Stimulated activated CD8-positive, alpha-beta memory T cell treated with anti-CD3 and anti-CD28 coated beads, Interleukin-15, amount 100 ng/mL, for 24 hours (primary cell): ENCODE measurements around the gene TCL1B.

ENCODE experiments used
- DNase-seq: peaks from one replicate; pipeline ENCODE4 v3.0.0-alpha.2; 2020; ENCODE audit warnings: low read depth

The TCL1B gene

DNA sequence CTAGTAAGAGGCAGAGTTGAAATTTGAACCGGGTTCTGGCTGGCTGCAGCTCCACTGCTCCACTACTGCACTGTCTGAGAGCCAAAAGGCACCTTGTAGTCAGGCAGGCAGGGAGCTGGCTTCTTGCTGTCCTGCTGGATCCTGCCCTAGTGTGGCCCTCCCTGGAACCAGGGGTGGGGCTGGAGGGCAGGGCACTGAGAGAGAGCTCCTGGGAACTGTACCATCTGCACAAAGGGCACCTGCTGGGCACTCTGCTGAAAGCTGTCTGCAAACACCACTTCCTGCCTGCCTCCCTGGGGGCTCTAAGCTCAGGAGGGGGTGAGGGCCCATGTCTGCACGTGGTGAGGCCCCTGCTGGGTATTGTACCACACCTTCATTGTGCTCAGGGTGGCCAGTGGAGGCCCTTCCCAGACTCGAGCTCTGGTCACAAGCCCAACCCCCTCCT, 19.0 kb upstream of the TCL1B start:
- DNase-seq, result no peak

DNA sequence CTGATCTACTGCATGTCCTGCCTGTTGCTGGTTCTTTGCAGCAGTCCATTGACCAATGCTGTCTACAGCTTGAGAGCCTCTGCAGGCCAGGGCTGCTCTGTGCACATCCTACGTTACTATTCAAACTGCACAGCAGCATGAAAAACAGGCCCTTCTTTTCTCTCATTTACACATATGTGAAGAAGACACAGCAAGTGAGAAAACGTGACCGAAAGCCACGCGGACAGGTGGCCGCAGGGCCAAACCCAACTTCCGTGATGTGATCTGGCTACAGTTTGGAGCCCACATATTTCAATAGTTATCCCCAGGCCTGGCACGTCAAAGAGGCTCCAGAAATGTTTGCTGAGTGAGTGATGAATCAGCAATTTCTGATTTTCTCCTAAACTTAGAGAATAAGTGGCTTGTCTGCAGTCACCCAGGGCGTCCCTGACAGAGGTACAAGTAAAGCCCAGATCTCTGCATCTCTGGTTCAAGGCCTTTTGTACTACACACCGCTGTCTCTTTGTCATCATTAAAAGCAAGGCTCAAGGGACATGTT, 17.9 kb upstream of the TCL1B start:
- no peak for DNase-seq

DNA sequence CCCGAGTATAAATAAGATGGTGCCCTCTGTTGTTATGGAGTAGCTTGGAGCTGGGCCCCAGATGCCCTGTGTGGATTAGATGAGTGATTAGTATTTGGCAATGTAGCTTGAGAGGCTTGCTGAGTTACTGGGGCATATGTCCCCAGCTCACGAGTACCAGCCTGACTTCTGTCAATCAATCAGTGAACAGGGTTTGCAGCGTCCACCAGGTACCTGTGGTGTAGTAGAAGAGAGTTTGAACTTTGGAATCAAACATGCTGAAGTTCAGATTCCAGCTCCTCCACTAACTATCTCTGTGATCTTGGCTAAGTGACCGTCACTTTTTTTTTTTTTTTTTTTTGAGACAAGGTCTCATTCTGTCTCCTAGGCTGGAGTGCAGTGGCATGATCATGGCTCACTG, 11.6 kb upstream of the TCL1B start:
- no peak for DNase-seq

GRCh38 chr14:95675486-95675885, 10.7 kb upstream of the TCL1B start:
- no peak for DNase-seq

DNA sequence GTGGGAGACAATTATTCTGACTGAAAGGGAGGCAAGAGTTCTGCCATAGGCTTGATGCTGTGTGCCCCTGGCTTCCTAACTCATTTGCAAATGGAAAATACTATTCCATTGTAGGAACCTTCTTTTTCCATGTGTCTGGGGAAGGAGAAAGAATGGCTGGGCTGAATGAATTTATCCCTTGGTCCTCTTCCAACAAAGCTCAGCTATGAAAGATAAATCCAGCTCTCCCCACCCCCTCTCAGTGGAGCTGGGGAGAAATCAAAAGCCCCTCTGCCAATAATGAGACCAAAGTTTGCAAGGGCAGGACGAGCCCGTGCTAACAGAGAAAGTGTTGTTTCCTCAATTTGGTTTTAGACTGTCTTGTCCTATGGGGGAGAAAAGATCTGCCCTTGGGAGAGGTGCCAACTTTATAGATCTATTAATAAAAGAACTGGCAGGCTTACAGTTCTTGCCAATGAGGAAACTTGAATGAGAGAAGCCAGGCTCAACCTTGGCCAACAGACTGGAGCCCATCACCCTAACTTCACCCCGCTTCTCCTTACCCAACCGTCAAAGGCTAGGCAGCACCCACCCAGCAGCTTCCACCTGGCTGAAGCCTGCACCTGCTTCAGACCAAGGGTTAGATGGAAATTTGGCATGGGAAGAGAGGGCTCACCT, 8.9 kb upstream of the TCL1B start:
- DNase-seq, result no peak

- DNase-seq, result no peak
Observed at GRCh38 chr14:95679148-95679815, 6.9 kb upstream of the TCL1B start.

DNA sequence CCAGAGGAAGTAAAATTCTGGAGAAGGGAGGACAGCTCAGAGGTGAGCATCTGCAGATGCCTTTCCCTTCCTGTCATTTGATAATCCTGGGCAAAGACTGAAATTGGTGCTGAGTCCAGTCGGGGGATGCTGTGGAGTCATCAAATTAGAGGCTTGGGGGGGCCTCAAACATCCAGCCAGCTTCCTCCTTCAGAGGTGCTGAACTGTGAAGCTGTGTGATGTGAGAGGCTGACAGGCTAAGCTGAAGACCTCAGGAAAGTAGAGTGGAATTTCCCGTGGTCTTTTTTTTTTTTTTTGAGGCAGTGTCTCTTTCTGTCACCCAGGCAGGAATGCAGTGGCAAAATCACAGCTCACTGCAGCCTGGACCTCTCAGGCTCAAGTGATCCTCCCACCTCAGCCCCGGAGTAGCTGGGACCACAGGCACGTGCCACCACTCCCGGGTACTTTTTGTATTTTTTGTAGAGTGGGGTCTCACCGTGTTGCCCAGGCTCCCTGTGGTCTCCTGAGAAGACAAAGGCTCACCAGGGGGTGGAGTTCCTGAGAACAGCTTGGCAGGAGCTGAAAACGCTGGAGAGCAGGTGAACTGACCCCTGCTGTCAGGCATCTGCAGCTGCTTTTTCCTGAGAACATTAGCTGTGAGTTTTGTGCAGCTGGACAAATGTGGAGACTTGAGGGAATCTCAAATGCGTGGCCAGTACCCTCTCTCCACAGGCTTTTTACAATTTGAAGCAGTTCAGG, 6.1 kb upstream of the TCL1B start:
- DNase-seq, result no peak

- DNase-seq, result no peak
Observed at GRCh38 chr14:95681153-95681552, 5.1 kb upstream of the TCL1B start.

DNA sequence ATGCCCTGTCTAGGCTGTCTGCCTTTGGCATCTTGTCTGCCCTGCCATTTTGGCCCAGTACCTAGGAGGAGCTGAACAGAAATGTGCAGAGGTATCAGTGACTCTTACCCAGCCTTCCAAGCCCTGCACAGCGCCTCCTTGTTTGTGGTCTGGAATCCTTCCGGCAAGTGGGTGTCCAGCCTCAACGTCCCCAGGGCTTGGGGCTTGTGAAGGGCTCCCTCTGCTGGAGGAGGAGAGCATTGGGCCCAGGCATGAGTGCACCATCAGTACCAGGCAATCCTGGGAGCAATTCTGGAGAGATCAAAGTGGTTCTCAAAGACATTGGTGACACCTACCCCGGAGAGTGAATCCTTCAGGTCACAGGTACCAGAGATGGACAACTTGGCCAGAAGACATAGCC, 2.4 kb upstream of the TCL1B start:
- DNase-seq, result no peak

GRCh38 chr14:95686935-95687334, 709 bp downstream of the TCL1B start:
- no peak for DNase-seq

- DNase-seq, result no peak
Observed at GRCh38 chr14:95689441-95689840, 3.2 kb downstream of the TCL1B start.

- no peak for DNase-seq
Observed at GRCh38 chr14:95690815-95691214, 4.6 kb downstream of the TCL1B start.

DNA sequence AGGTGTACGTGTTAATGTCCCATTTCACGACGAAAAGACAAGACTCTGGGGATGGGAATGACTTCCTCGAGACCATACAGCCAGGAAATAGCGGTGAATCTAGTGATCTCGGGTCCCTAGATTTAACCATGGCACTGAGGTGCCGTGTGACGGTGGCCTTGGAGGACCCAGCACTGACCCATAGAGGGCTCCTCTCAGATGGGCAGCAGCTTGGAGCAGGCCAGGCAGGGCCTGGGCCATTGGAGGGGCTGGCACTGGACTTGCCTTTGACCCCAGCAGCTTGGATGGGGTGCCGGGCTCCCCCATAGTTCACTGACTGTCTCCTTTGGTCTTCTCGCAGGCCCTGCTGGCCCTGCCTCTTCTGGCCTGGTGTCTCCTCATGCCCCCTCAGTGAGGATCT, 5.4 kb downstream of the TCL1B start:
- DNase-seq, result no peak

- DNase-seq, result no peak
Observed at GRCh38 chr14:95692109-95692508, 5.9 kb downstream of the TCL1B start.

DNA sequence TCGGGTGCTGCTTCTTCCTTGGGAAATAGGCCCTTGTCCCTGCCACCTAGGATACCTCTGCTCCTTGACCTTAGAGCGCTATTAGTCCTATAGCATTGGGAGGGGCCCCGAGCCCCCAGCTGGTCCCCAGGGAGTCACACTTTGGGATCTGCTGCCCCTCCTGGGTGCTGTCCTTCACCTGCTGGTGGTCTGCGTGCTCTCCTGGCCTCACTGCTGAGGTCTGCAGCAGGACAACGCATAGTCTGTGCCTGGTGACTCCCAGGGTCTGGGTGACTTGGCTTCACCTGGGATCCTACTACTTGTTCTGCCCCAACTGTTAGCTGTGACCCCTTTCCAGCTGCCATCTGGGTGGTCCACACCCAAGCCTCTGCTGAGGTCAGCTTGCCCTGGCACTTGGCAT, 8.8 kb downstream of the TCL1B start:
- no peak for DNase-seq

DNA sequence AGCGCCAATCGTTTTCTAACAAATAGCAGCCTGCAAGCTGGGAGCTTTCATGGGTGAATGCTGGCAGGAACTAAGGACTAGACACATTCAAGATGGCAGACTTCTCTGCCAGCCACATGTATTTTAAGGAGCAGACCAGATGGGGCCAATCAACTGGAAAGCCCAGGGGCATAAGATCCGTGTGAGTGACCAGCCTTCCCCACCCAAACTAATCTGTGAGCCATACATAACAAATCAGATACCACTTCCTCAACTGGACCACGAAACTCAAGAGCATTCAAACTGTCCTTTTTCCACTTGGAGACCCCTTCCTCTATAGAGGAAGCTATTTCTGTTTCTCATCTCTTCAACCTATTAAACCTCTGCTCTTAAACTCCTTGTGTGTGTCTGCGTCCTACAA, 9.7 kb downstream of the TCL1B start:
- no peak for DNase-seq

- DNase-seq, result no peak
Observed at GRCh38 chr14:95696741-95697140, 10.5 kb downstream of the TCL1B start.

DNA sequence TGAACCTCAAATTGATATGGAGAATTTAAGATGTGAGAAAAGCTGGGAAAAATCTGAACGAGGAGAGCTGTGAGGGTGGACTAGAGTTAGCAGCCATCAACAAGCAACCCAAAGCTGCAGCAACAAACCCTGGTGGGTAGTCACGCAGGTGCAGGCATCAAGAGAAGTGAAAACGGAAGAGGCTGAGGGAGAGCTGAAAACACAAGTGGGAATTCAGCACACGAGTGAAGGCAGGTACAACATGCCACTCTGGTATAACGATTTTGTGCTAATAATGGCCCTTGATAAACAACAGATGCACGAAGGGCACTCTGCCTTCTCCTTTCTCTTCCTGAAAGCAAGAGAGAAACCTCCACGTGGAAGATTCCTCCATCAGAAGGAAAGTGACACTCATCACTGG, 11.5 kb downstream of the TCL1B start:
- DNase-seq, result no peak

DNA sequence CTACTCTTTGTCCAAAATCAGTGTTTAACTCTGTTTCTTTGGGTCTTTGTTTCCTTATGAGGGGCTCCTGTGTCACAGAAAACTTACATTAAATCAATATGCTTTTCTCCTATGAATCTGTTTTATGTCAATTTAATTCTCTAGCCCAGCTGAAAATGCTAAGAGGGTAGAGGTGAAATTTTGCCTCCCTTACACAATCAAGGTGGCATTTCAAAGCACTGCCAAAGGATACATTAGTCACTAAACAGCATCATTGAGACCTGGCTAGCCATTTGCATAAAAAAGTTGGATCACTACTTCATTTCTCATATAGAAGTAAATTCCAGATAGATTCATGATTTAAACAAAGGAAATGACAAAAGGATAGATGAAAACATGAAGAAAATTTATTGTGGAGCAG, 12.1 kb downstream of the TCL1B start:
- no peak for DNase-seq

GRCh38 chr14:95699412-95699811, 13.2 kb downstream of the TCL1B start:
- no peak for DNase-seq

DNA sequence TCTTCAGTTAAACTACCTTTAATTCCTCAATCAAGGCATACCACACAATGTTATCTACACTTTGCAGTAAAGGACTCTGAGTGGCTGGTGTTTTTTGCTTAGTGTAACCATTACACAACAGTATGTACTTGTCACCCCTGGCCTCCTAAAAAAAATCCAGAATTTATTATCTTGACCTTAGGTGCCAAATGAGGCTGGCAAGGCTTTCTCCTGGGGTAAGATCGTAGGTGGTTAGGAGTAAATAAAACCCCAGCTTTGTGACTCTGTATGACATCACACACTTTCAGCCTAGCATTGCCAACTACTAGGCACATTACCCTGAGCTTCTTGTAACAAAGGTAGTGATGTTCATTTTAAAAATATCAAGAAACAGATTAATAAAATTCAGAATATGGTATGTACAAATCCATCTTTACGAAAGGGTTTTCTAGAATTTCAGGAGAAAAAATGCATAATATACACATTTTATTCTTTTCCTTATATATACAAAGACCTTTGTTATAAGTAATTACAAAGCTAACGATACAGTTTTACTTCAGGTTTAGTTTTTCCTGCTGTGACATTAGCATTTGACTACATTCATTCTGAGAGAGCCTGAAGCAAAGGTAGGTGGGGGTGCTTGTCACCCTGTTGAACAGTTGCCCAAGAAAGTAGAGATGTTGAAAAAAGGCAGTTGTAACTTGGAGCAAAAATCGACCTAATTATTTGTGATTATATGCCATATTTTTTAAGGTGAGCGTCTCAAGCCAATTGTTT, 14.2 kb downstream of the TCL1B start:
- no peak for DNase-seq

GRCh38 chr14:95701846-95702221, 15.6 kb downstream of the TCL1B start:
- DNase-seq, result no peak
